RWPE2 (cell line): ENCODE results near the gene LAMB4.
A peak's percentile ranks its signal among the peaks of the same experiment; 100 is the strongest.

Experiments used
- ATAC-seq: fragments of 200-7000 bp; cut with Tn5 transposase; 3 replicates; pipeline ENCODE4 v1.9.1; 2021; ENCODE audit warnings: low read depth
- DNase-seq: peaks from one replicate; pipeline ENCODE4 v3.0.0-alpha.2; 2020; ENCODE audit warnings: low spot score
- H3K27ac ChIP-seq: fragments of 450-650 bp; 2 replicates; pipeline ENCODE4 v1.5.1; 2017; ENCODE audit warnings: mild to moderate bottlenecking; ENCODE audit not compliant: poor library complexity, severe bottlenecking
- H3K27me3 ChIP-seq: fragments of 250-450 bp; sonication (Bioruptor Pico); 2 replicates; pipeline ENCODE4 v1.5.1; 2021; ENCODE audit warnings: mild to moderate bottlenecking, moderate library complexity; ENCODE audit not compliant: insufficient read depth, poor library complexity, severe bottlenecking
- H3K36me3 ChIP-seq: fragments of 250-450 bp; sonication (Bioruptor Pico); 2 replicates; pipeline ENCODE4 v1.5.1; 2020; ENCODE audit warnings: low read depth, mild to moderate bottlenecking, moderate library complexity
- H3K4me1 ChIP-seq: fragments of 250-450 bp; sonication (Bioruptor Pico); 2 replicates; pipeline ENCODE4 v1.5.1; 2021; ENCODE audit warnings: mild to moderate bottlenecking, moderate library complexity; ENCODE audit not compliant: insufficient read depth, poor library complexity, severe bottlenecking
- H3K4me3 ChIP-seq: fragments of 250-450 bp; sonication (Bioruptor Pico); 2 replicates; pipeline ENCODE4 v1.5.1; 2021; ENCODE audit warnings: mild to moderate bottlenecking, moderate library complexity; ENCODE audit not compliant: severe bottlenecking
- H3K9me3 ChIP-seq: fragments of 250-450 bp; sonication (Bioruptor Pico); 2 replicates; pipeline ENCODE4 v1.5.1; 2021; ENCODE audit warnings: mild to moderate bottlenecking, moderate library complexity; ENCODE audit not compliant: severe bottlenecking
- CTCF ChIP-seq: fragments of 450-650 bp; IDR thresholded peaks from one replicate; pipeline ENCODE4 v1.5.1; 2017; ENCODE audit warnings: mild to moderate bottlenecking, moderate library complexity; ENCODE audit not compliant: poor library complexity, severe bottlenecking

LAMB4 gene

GRCh38 chr7:108103558-108104298, 26.4 kb downstream of the LAMB4 start:
- Histone ChIP-seq H3K4me1 (no peaks in the 10 kb centered on the region), H3K4me3 (no peak overlapping the region), H3K36me3 (no peaks in the 10 kb centered on the region), H3K9me3 (peaks cover 3% of the 10 kb centered on the region), H3K27me3 (no peaks in the 10 kb centered on the region), H3K27ac (no peak overlapping the region)
- no peak for TF ChIP-seq CTCF
- DNase-seq (no peak), ATAC-seq (no peak)

GRCh38 chr7:108102671-108103312, 27.4 kb downstream of the LAMB4 start:
- no peak for TF ChIP-seq CTCF
- Histone ChIP-seq H3K27ac (no peak overlapping the region), H3K4me3 (no peak overlapping the region)

GRCh38 chr7:108101759-108102158, 28.4 kb downstream of the LAMB4 start:
- TF ChIP-seq CTCF: no peak
- no peak for ATAC-seq
- no peak overlapping the region for H3K27ac ChIP-seq

More at GRCh38 chr7:108102671-108103312, 27.4 kb downstream of the LAMB4 start:
- DNase-seq (no peak), ATAC-seq (no peak)
- Histone ChIP-seq H3K27me3 (no peaks in the 10 kb centered on the region), H3K9me3 (peaks cover 3% of the 10 kb centered on the region), H3K36me3 (no peaks in the 10 kb centered on the region), H3K4me1 (no peaks in the 10 kb centered on the region)

GRCh38 chr7:108099713-108100112, 30.4 kb downstream of the LAMB4 start:
- no peak for TF ChIP-seq CTCF
- Histone ChIP-seq H3K27ac (no peak overlapping the region), H3K4me1 (peaks cover 4% of the 10 kb centered on the region), H3K27me3 (no peaks in the 10 kb centered on the region), H3K36me3 (no peaks in the 10 kb centered on the region), H3K9me3 (peaks cover 3% of the 10 kb centered on the region), H3K4me3 (no peak overlapping the region)
- ATAC-seq: no peak
- no peak for DNase-seq

More at GRCh38 chr7:108101759-108102158, 28.4 kb downstream of the LAMB4 start:
- peaks cover 3% of the 10 kb centered on the region for H3K9me3 ChIP-seq
- H3K27me3 ChIP-seq: no peaks in the 10 kb centered on the region
- no peak for DNase-seq
- no peaks in the 10 kb centered on the region for H3K36me3 ChIP-seq
- H3K4me1 ChIP-seq: no peaks in the 10 kb centered on the region
- H3K4me3 ChIP-seq: no peak overlapping the region

GRCh38 chr7:108097703-108098102, 32.5 kb downstream of the LAMB4 start:
- Histone ChIP-seq H3K27ac (no peak overlapping the region), H3K4me1 (peaks cover 4% of the 10 kb centered on the region), H3K9me3 (peaks cover 3% of the 10 kb centered on the region), H3K4me3 (no peak overlapping the region), H3K36me3 (no peaks in the 10 kb centered on the region), H3K27me3 (no peaks in the 10 kb centered on the region)
- peak; percentile 67 for TF ChIP-seq CTCF
- ATAC-seq (no peak), DNase-seq (no peak)
